Fibroblast of mammary gland (primary cell): ENCODE data around the gene NID1.

Experiments used
- DNase-seq: peaks from one replicate; pipeline ENCODE4 v3.0.0-alpha.2; 2010; ENCODE audit warnings: low read depth
- H3K4me3 ChIP-seq: 2 replicates; pipeline ENCODE4 v1.5.1; 2011; ENCODE audit warnings: low read depth, mild to moderate bottlenecking, low read length, moderate library complexity; ENCODE audit not compliant: control insufficient read depth
- CTCF ChIP-seq: conservative IDR thresholded peaks from 2 replicates; pipeline ENCODE4 v1.5.1; 2011; ENCODE audit warnings: low read depth, low read length, inconsistent platforms; ENCODE audit not compliant: control insufficient read depth, insufficient read depth

Gene NID1

GRCh38 chr1:236075848-236076247 lies 11.0 kb upstream of the NID1 start:
- DNase-seq: no peak
- no peak overlapping the region for H3K4me3 ChIP-seq
- TF ChIP-seq CTCF: no peak

- DNase-seq: no peak
- TF ChIP-seq CTCF: no peak
- no peak overlapping the region for H3K4me3 ChIP-seq
These were observed 8.5 kb upstream of the NID1 start for GRCh38 chr1:236073307-236073897.

GRCh38 chr1:236072001-236072400 lies 7.1 kb upstream of the NID1 start:
- TF ChIP-seq CTCF: no peak
- no peak for DNase-seq
- no peak overlapping the region for H3K4me3 ChIP-seq

GRCh38 chr1:236070753-236071152 lies 5.9 kb upstream of the NID1 start:
- TF ChIP-seq CTCF: no peak
- DNase-seq: no peak
- H3K4me3 ChIP-seq: no peak overlapping the region

GRCh38 chr1:236069796-236070195 lies 4.9 kb upstream of the NID1 start:
- TF ChIP-seq CTCF: no peak
- H3K4me3 ChIP-seq: no peak overlapping the region
- no peak for DNase-seq

GRCh38 chr1:236067854-236068454 lies 3.1 kb upstream of the NID1 start:
- no peak for TF ChIP-seq CTCF
- peak; percentile 68 for DNase-seq
- no peak overlapping the region for H3K4me3 ChIP-seq

GRCh38 chr1:236066828-236067386 lies 2.0 kb upstream of the NID1 start:
- no peak for DNase-seq
- H3K4me3 ChIP-seq: no peak overlapping the region
- TF ChIP-seq CTCF: no peak
